H1 (cell line): Measurements from ENCODE around the gene TNFRSF14.

Experiments used
- CTCF ChIP-seq, 3 experiments: IDR thresholded peaks; 1 replicate in 2 of 3; 2 replicates in 1 of 3; pipeline versions ENCODE4 v1.5.1 to v1.6.1; 2011; ENCODE audit warnings: low read length in 3 of 3, mild to moderate bottlenecking in 3 of 3, inconsistent platforms in 2 of 3, low read depth in 1 of 3, moderate library complexity in 1 of 3; ENCODE audit not compliant: insufficient read depth in 1 of 3; ENCODE audit errors: control extremely low read depth in 1 of 3
- E2F6 ChIP-seq: IDR thresholded peaks from 2 replicates; pipeline ENCODE4 v1.6.1; 2012; ENCODE audit warnings: inconsistent platforms
- POLR2A ChIP-seq, 2 experiments: IDR thresholded peaks; 1 replicate in 1 of 2; 2 replicates in 1 of 2; pipeline ENCODE4 v1.6.1; 2011; ENCODE audit warnings: low read depth in 2 of 2, low read length in 2 of 2, mild to moderate bottlenecking in 2 of 2; ENCODE audit errors: control extremely low read depth in 1 of 2
- POLR2AphosphoS5 ChIP-seq: IDR thresholded peaks from 2 replicates; pipeline ENCODE4 v1.6.1; 2011; ENCODE audit warnings: low read depth, low read length
- RAD21 ChIP-seq, 2 experiments: IDR thresholded peaks in 1 of 2; conservative IDR thresholded peaks in 1 of 2; 2 replicates each; pipeline ENCODE4 v1.6.1; 2011; ENCODE audit warnings: low read depth in 2 of 2, low read length in 2 of 2, improper control_type of control experiment in 1 of 2, inconsistent platforms in 1 of 2, mild to moderate bottlenecking in 1 of 2, moderate library complexity in 1 of 2
- RXRA ChIP-seq: IDR thresholded peaks from 2 replicates; pipeline ENCODE4 v1.6.1; 2011; ENCODE audit warnings: low read depth, mild to moderate bottlenecking, low read length, moderate library complexity; ENCODE audit not compliant: insufficient read depth
- TAF7 ChIP-seq: optimal IDR thresholded peaks from 2 replicates; pipeline ENCODE3; 2011; ENCODE audit warnings: low read depth, mild to moderate bottlenecking, inconsistent platforms, low read length, moderate library complexity, borderline replicate concordance
- USF2 ChIP-seq: IDR thresholded peaks from 2 replicates; pipeline ENCODE4 v1.6.1; 2011; ENCODE audit warnings: low read length, improper control_type of control experiment

- TF ChIP-seq CTCF (IDR thresholded peaks at IDR 0.05; ENCODE audit: control extremely low read depth in 1 of 3, insufficient read depth in 1 of 3, low read depth in 1 of 3, low read length in 3 of 3) = no peak
- TF ChIP-seq RXRA = no peak
- TF ChIP-seq E2F6 = no peak
- TF ChIP-seq POLR2A (IDR thresholded peaks at IDR 0.05; ENCODE audit: control extremely low read depth in 1 of 2, low read depth in 2 of 2, low read length in 2 of 2) = no peak
- no peak for TF ChIP-seq TAF7
- TF ChIP-seq POLR2AphosphoS5 = no peak
- TF ChIP-seq RAD21 (IDR thresholded peaks at IDR 0.05 in 1 of 2, conservative IDR thresholded peaks at IDR 0.05 in 1 of 2; ENCODE audit: low read depth in 2 of 2, low read length in 2 of 2) = no peak
- no peak for TF ChIP-seq USF2
Measured at GRCh38 chr1:2543543-2544092, 12.6 kb upstream of the TNFRSF14 start.
